MCF 10A (cell line): ENCODE data around the gene NUDT22. TPM values are rescaled to one million over a fixed set of nuclear protein-coding genes. Genes with fewer than 3 reads are reported as not detected.

Source experiments
- BruUV-seq: library from RNA; stranded (reverse); fragments of 400-500 nt; replicated peaks from 2 replicates; lab custom pipeline; 2021; lab: Mats Ljungman, UMichigan
- CTCF ChIA-PET: fragments of 300-600 bp; sonication (Branson Sonifier 250); formaldehyde crosslinking; extraction: SDS; loops from one replicate; lab custom pipeline; 2021; ENCODE audit warnings: antibody characterized with exemption, inconsistent platforms; lab: Yijun Ruan, JAX
- POLR2A ChIA-PET: fragments of 300-600, 350-650 bp; sonication (Branson Sonifier 250); formaldehyde crosslinking; extraction: SDS; loops from one replicate; lab custom pipeline; 2020; ENCODE audit warnings: antibody characterized with exemption, inconsistent platforms; lab: Yijun Ruan, JAX
- DNase-seq: peaks from one replicate; pipeline ENCODE4 v3.0.0-alpha.2; 2018; ENCODE audit not compliant: unreplicated experiment
- H3K27ac Mint-ChIP-seq: one replicate; pipeline ENCODE4 v1.8.0; 2022; ENCODE audit warnings: mild to moderate bottlenecking, low read depth, mixed read lengths; ENCODE audit not compliant: unreplicated experiment
- H3K27me3 Mint-ChIP-seq: one replicate; pipeline ENCODE4 v1.8.0; 2022; ENCODE audit warnings: mixed read lengths; ENCODE audit not compliant: insufficient read depth, unreplicated experiment
- H3K36me3 Mint-ChIP-seq: one replicate; pipeline ENCODE4 v1.8.0; 2022; ENCODE audit warnings: mild to moderate bottlenecking, moderate library complexity, mixed read lengths; ENCODE audit not compliant: insufficient read depth, unreplicated experiment
- H3K4me1 Mint-ChIP-seq: one replicate; pipeline ENCODE4 v1.8.0; 2022; ENCODE audit warnings: mixed read lengths; ENCODE audit not compliant: insufficient read depth, unreplicated experiment
- H3K4me3 Mint-ChIP-seq: one replicate; pipeline ENCODE4 v1.8.0; 2022; ENCODE audit warnings: mild to moderate bottlenecking, moderate library complexity, mixed read lengths; ENCODE audit not compliant: unreplicated experiment
- H3K9me3 Mint-ChIP-seq: one replicate; pipeline ENCODE4 v1.8.0; 2022; ENCODE audit warnings: mixed read lengths; ENCODE audit not compliant: unreplicated experiment
- CTCF ChIP-seq: fragments of 200-600 bp; IDR thresholded peaks from one replicate; pipeline ENCODE4 v1.8.0; 2022; ENCODE audit warnings: antibody characterized with exemption, mild to moderate bottlenecking; ENCODE audit not compliant: unreplicated experiment
- intact Hi-C: fragments of 100-400 bp; cut with micrococcal nuclease; formaldehyde crosslinking; loops from 2 replicates; pipeline ENCODE4 v1.14.1; 2022
- total RNA-seq: library from RNA; stranded (reverse); gene quantifications from 2 replicates; pipeline ENCODE4 v1.2.3, GENCODE V29; 2022

The NUDT22 gene
- total RNA-seq, 1 experiment from 2014 or later, result 51.0 TPM

- Mint-ChIP-seq H3K4me3 (peak overlapping the region; percentile 80), H3K9me3 (no peaks in the 10 kb centered on the region), H3K4me1 (peaks cover 8% of the 10 kb centered on the region), H3K27ac (no peak overlapping the region), H3K36me3 (peaks cover 6% of the 10 kb centered on the region), H3K27me3 (no peaks in the 10 kb centered on the region)
- ChIA-PET POLR2A (interaction anchor here (0.8 to 11.9 kb wide), 7 partner anchors 11 to 93 kb away, joined by 3 to 122 read pairs (median 3); partner anchors contain the start of genes FKBP2, PPP1R14B, PRDX5 and TRMT112), CTCF (interaction anchor here (0.6 to 4.7 kb wide), 5 partner anchors 9 to 132 kb away, joined by 3 to 22 read pairs (median 3); no protein-coding TSS in a partner anchor)
- no peak for DNase-seq
- no TSS peak for BruUV-seq
- no peak for TF ChIP-seq CTCF
- intact Hi-C loops, result no loop called here
Measured at GRCh38 chr11:64224891-64225607, 1.0 kb upstream of the NUDT22 start.

DNA sequence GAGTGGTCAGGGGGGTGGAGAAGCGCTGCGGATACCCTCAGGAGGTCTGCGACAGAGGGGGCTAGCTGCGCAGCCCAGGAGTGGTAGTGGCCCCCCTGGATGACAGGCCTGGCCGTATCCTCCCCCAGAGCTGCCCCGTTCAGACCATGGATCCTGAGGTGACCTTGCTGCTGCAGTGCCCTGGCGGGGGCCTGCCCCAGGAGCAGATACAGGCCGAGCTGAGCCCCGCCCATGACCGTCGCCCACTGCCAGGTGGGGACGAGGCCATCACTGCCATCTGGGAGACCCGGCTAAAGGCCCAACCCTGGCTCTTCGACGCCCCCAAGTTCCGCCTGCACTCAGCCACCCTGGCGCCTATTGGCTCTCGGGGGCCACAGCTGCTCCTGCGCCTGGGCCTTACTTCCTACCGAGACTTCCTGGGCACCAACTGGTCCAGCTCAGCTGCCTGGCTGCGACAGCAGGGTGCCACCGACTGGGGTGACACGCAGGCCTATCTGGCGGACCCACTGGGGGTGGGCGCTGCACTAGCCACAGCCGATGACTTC, 505 bp downstream of the NUDT22 start:
- intact Hi-C loops, result loop anchor here (2.0 kb wide), 1 partner anchor 40 kb away; the partner anchor contains the start of gene STIP1
- Mint-ChIP-seq H3K4me3 (peak overlapping the region; percentile 80), H3K36me3 (peaks cover 6% of the 10 kb centered on the region), H3K4me1 (peaks cover 8% of the 10 kb centered on the region), H3K27me3 (no peaks in the 10 kb centered on the region), H3K27ac (peak overlapping the region; percentile 80), H3K9me3 (no peaks in the 10 kb centered on the region)
- TF ChIP-seq CTCF, result no peak
- TSS peak; percentile 63 for BruUV-seq
- POLR2A ChIA-PET, result interaction anchor here (0.9 to 11.9 kb wide), 20 partner anchors 9 to 1499 kb away, joined by 3 to 122 read pairs (median 4); partner anchors contain the start of genes BAD, ESRRA, FKBP2 and HNRNPUL2
- DNase-seq, result no peak
- CTCF ChIA-PET, result interaction anchor here (0.8 to 4.7 kb wide), 8 partner anchors 15 to 105 kb away, joined by 3 to 22 read pairs (median 4); partner anchors contain the start of genes CATSPERZ and STIP1

DNA sequence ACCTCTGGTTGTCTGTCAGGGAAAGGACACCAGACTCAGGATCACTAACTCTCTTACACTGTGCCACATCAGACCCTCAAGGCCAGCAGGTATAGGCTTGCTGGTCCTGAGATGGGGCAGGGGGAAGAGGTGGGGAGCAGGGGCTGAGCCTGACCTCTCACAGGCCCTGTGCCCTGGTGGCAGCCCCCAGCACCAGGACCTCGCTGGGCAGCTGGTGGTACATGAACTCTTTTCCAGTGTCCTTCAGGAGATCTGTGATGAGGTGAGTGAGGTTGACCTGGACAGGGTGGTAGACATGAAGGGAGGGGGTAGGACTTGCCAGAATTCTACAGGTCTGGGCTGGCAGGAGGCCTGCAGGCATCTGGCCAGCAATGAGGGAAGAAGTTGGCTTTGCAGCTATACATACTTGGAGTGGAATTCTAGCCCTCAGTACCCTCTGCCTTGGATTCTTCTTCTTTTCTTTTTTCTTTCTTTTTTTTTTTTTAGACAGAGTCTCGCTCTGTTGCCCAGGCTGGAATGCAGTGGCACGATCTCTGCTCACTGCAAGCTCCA, 1.4 kb downstream of the NUDT22 start:
- H3K27ac Mint-ChIP-seq, result peak overlapping the region; percentile 80

More for the DNA sequence above, 1.4 kb downstream of the NUDT22 start:
- Mint-ChIP-seq H3K36me3 (peaks cover 6% of the 10 kb centered on the region), H3K27me3 (no peaks in the 10 kb centered on the region), H3K4me1 (peaks cover 17% of the 10 kb centered on the region), H3K4me3 (peak overlapping the region; percentile 80), H3K9me3 (no peaks in the 10 kb centered on the region)
- no TSS peak for BruUV-seq
- POLR2A ChIA-PET, result interaction anchor here (0.5 to 11.9 kb wide), 9 partner anchors 13 to 1559 kb away, joined by 3 to 122 read pairs (median 12); partner anchors contain the start of genes FKBP2, HNRNPUL2, PPP1R14B and STIP1
- intact Hi-C loops, result loop anchor here (2.0 kb wide), 1 partner anchor 41 kb away; the partner anchor contains the start of gene STIP1
- TF ChIP-seq CTCF, result no peak
- CTCF ChIA-PET, result interaction anchor here (0.8 to 4.7 kb wide), 7 partner anchors 23 to 106 kb away, joined by 3 to 22 read pairs (median 5); partner anchors contain the start of genes CATSPERZ and STIP1
- DNase-seq, result peak; percentile 64
